ENCODE measurements around the gene APRT.

GRCh38 chr16:88789594-88789993 is 22.1 kb downstream of the APRT start:
- TF ChIP-seq CTCF (IDR thresholded peaks at IDR 0.05 in 4 of 5, conservative IDR thresholded peaks at IDR 0.05 in 1 of 5) (no peak), POLR2A (IDR thresholded peaks at IDR 0.05) (no peak)
